Measurements from ENCODE around the gene MBD3L1.

Gene MBD3L1

DNA sequence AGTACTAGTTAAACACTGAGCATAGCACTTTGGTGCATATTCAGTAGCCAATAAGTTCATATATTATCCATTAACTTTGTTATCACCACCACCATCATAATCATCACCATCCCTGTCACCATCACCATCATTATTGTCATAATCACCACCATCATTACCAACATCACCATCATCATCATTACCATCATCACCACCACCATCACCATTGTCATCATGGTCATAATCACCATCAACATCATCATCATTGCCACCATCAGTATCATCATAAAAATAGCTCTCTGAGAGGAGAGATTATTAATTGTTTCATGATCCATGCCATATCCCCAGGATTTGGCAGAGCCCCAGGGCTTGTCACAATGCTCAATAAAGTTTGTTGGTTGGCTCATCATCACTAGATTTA, 49.3 kb downstream of the MBD3L1 start:
- DNase-seq: no peak

DNA sequence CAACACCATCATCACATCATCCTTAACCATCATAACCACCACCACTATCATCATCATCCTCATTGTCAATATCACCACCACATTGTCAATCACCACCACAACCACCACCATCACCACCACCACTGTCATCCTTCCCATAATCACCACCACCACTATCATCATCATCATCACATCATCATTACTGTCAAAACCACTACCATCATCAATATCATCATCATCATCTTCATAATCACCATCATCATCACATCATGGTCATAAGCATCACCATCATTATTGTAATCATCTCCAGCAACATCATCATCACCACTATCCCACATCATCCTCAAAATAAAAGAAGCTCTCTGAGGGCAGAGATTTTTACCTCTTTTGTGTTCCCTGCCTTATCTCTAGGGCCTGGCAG, 52.2 kb downstream of the MBD3L1 start:
- DNase-seq: no peak

DNA sequence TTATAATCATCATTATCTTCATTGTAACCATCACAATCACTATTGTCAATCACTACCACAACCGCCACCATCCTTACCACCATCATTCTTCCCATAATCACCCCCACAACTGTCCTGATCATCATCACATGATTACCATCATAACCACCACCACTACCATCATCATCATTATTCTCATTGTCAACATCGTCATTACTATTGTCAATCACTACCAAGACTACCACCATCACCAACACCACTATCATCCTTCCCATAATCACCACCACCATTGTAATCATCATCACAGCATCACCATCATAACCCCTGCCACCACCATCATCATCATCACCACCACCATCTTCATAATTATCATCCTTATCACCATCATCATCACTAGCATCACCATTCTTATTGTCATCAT, 55.2 kb downstream of the MBD3L1 start:
- DNase-seq: no peak

DNA sequence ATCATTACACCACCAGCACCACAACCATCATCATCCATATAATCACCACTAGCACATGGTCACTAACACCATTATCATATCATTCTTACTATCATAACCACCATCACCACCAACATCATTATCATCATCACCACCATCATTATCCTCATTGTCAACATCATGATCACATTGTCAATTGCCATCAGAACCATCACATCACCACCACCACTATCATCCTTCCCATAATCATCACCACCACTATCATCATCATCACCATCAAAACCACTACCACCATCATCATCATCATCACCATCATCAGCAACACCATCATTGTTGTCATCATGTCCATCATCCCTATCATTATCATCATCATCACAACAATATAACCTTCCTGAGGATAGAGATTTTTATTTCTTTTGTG, 58.1 kb downstream of the MBD3L1 start:
- DNase-seq: no peak

Data from SW 1271 (cell line).